ENCODE data around the gene CHST1. TPM values are rescaled to one million over a fixed set of nuclear protein-coding genes. Genes with fewer than 3 reads are reported as not detected.
A peak's percentile ranks its signal among the peaks of the same experiment; 100 is the strongest.

CHST1 gene
- total and polyA plus RNA-seq, 4 experiments from 2014 or later, result not detected

GRCh38 chr11:45698777-45699497 lies 33.5 kb upstream of the CHST1 start:
- ChIA-PET POLR2A (ENCODE audit: partially characterized antibody) (no interaction called here), CTCF (ENCODE audit: partially characterized antibody) (interaction anchor here (0.7 kb wide), 1 partner anchor 73 kb away, joined by 3 read pairs; no protein-coding TSS in a partner anchor)
- H3K4me1 Mint-ChIP-seq, result no peaks in the 10 kb centered on the region
- DNase-seq, result no peak
- Histone ChIP-seq H3K4me1 (ENCODE audit: insufficient read depth, low read length) (no peaks in the 10 kb centered on the region), H3K36me3 (ENCODE audit: insufficient read depth, low read length) (no peaks in the 10 kb centered on the region), H3K4me3 (ENCODE audit: low read length in 2 of 2) (no peak overlapping the region), H3K9me3 (ENCODE audit: control insufficient read depth in 1 of 2, low read length in 2 of 2) (no peaks in the 10 kb centered on the region), H3K27ac (ENCODE audit: low read depth, low read length) (no peak overlapping the region), H3K27me3 (ENCODE audit: insufficient read depth, low read length) (no peaks in the 10 kb centered on the region)
- H3K4me3 Mint-ChIP-seq, result no peak overlapping the region
- H3K27me3 Mint-ChIP-seq, result peaks cover 16 to 17% of the 10 kb centered on the region in 2 donors
- H3K27ac Mint-ChIP-seq, result peak overlapping the region in 1 of 7 donors; percentile 24
- intact Hi-C loops (cut with micrococcal nuclease), result no loop called here
- no peaks in the 10 kb centered on the region for H3K9me3 Mint-ChIP-seq
- no peaks in the 10 kb centered on the region for H3K36me3 Mint-ChIP-seq

GRCh38 chr11:45692808-45693453 lies 27.5 kb upstream of the CHST1 start:
- Histone ChIP-seq H3K9me3 (ENCODE audit: control insufficient read depth in 1 of 2, low read length in 2 of 2) (no peaks in the 10 kb centered on the region), H3K27me3 (ENCODE audit: insufficient read depth, low read length) (no peaks in the 10 kb centered on the region), H3K36me3 (ENCODE audit: insufficient read depth, low read length) (no peaks in the 10 kb centered on the region), H3K4me1 (ENCODE audit: insufficient read depth, low read length) (no peaks in the 10 kb centered on the region), H3K27ac (ENCODE audit: low read depth, low read length) (no peak overlapping the region), H3K4me3 (ENCODE audit: low read length in 2 of 2) (no peak overlapping the region)
- DNase-seq, result no peak
- no peak overlapping the region for H3K27ac Mint-ChIP-seq
- H3K27me3 Mint-ChIP-seq, result peaks cover 3 to 7% of the 10 kb centered on the region in 2 donors
- POLR2A ChIA-PET (ENCODE audit: partially characterized antibody), result no interaction called here
- H3K9me3 Mint-ChIP-seq, result no peaks in the 10 kb centered on the region
- CTCF ChIA-PET (ENCODE audit: partially characterized antibody), result no interaction called here
- intact Hi-C loops (cut with micrococcal nuclease), result no loop called here
- H3K4me1 Mint-ChIP-seq, result no peaks in the 10 kb centered on the region
- H3K36me3 Mint-ChIP-seq, result no peaks in the 10 kb centered on the region
- H3K4me3 Mint-ChIP-seq, result no peak overlapping the region

DNA sequence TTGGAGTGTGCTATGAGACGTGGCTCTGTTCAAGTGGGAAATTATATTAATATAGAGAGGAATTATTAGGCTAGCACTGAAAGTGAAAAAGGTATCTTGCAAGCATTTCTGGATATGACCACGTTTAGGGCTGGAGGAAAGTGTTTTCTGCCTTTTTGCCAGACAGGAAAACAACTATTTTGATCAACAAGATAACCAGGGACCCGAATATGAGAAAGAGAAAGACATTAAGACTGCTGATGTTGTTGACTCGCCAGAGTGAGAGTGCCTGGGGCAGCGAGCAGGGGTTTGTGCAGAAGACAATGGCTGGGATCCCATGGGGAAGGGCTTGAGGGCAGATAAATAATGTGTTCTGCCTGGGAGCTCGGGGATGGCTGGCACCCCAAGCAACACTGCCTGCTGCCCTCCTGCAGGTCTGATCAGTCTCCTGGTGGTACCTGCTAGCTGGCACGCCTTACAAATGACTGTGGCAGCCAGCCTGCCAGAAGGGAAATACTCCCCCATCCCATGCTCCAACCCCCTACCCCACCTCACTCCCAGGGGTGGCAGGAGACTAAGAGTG lies 23.1 kb upstream of the CHST1 start:
- intact Hi-C loops (cut with micrococcal nuclease), result no loop called here
- H3K27me3 ChIP-seq (ENCODE audit: insufficient read depth, low read length), result peaks cover 6% of the 10 kb centered on the region
- no peak for DNase-seq
- H3K9me3 Mint-ChIP-seq, result no peaks in the 10 kb centered on the region
- no peak overlapping the region for H3K27ac Mint-ChIP-seq
- H3K27ac ChIP-seq (ENCODE audit: low read depth, low read length), result no peak overlapping the region
- H3K27me3 Mint-ChIP-seq, result peaks cover 6 to 10% of the 10 kb centered on the region in 2 donors
- no peak overlapping the region for H3K4me3 ChIP-seq (ENCODE audit: low read length in 2 of 2)
- no peaks in the 10 kb centered on the region for H3K36me3 Mint-ChIP-seq
- CTCF ChIA-PET (ENCODE audit: partially characterized antibody), result no interaction called here
- no peaks in the 10 kb centered on the region for H3K4me1 Mint-ChIP-seq
- no peaks in the 10 kb centered on the region for H3K36me3 ChIP-seq (ENCODE audit: insufficient read depth, low read length)
- H3K4me3 Mint-ChIP-seq, result no peak overlapping the region
- POLR2A ChIA-PET (ENCODE audit: partially characterized antibody), result no interaction called here
- H3K4me1 ChIP-seq (ENCODE audit: insufficient read depth, low read length), result no peaks in the 10 kb centered on the region
- no peaks in the 10 kb centered on the region for H3K9me3 ChIP-seq (ENCODE audit: control insufficient read depth in 1 of 2, low read length in 2 of 2)

DNA sequence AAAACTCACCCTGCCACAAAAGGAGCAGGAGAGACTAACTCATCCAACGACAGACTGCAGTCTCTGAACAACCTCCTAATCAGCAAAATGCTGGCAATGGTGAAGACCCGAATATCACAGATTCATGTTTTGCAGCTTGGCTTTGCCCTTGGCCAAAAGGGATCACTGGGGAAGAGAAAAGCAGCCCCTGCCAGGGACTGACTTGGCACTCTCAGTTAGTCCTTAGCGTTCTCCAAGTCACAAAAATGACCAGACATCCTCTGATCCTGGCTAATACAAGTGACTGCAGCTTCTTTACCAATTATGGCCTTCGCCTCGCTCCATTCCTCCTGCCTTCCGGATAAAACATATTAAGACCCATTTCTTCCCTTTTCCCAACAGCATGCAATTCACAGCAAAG lies 22.4 kb upstream of the CHST1 start:
- H3K27me3 ChIP-seq (ENCODE audit: insufficient read depth, low read length), result peaks cover 6% of the 10 kb centered on the region
- Mint-ChIP-seq H3K9me3 (no peaks in the 10 kb centered on the region), H3K4me1 (no peaks in the 10 kb centered on the region), H3K4me3 (no peak overlapping the region), H3K36me3 (no peaks in the 10 kb centered on the region), H3K27ac (no peak overlapping the region), H3K27me3 (peaks cover 8% of the 10 kb centered on the region in 2 donors)
- H3K36me3 ChIP-seq (ENCODE audit: insufficient read depth, low read length), result no peaks in the 10 kb centered on the region
- no peak overlapping the region for H3K27ac ChIP-seq (ENCODE audit: low read depth, low read length)
- intact Hi-C loops (cut with micrococcal nuclease), result no loop called here
- H3K4me3 ChIP-seq (ENCODE audit: low read length in 2 of 2), result no peak overlapping the region
- DNase-seq, result no peak
- H3K4me1 ChIP-seq (ENCODE audit: insufficient read depth, low read length), result no peaks in the 10 kb centered on the region
- no peaks in the 10 kb centered on the region for H3K9me3 ChIP-seq (ENCODE audit: control insufficient read depth in 1 of 2, low read length in 2 of 2)
- CTCF ChIA-PET (ENCODE audit: partially characterized antibody), result no interaction called here
- POLR2A ChIA-PET (ENCODE audit: partially characterized antibody), result no interaction called here

DNA sequence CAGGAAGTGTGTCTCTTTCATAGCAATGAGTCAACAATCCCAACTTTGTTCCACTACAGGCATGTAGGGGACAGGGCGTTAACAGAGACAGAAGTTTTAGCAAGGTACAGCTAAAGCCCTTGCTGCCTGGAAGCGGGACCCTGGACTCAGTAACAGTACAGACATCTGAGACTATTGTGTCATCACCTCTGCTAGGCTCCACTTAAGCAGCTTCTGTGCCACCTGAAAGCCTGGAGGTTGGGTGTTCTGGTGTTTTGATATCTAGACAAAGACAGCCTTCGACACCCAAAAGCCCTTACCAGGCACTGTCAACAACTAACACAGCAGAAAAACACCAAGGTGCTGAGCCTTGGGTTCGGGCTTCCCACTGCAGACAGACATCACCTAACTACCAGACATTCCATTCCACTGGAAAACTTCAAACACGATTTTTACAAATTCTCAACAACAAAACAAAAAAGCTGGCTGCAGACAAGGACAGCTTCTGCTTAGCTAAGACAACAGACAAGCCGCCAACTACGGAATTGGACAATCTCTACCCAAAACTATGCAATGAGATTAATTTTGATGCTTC lies 20.6 kb upstream of the CHST1 start:
- Mint-ChIP-seq H3K4me1 (no peaks in the 10 kb centered on the region), H3K4me3 (no peak overlapping the region), H3K27me3 (peaks cover 6 to 8% of the 10 kb centered on the region in 2 donors), H3K9me3 (no peaks in the 10 kb centered on the region), H3K36me3 (no peaks in the 10 kb centered on the region), H3K27ac (no peak overlapping the region)
- no peaks in the 10 kb centered on the region for H3K36me3 ChIP-seq (ENCODE audit: insufficient read depth, low read length)
- no peak overlapping the region for H3K4me3 ChIP-seq (ENCODE audit: low read length in 2 of 2)
- no peak overlapping the region for H3K27ac ChIP-seq (ENCODE audit: low read depth, low read length)
- DNase-seq, result no peak
- intact Hi-C loops (cut with micrococcal nuclease), result no loop called here
- ChIA-PET CTCF (ENCODE audit: partially characterized antibody) (interaction anchor here (1.1 kb wide), 1 partner anchor 10 kb away, joined by 3 read pairs; no protein-coding TSS in a partner anchor), POLR2A (ENCODE audit: partially characterized antibody) (no interaction called here)
- peaks cover 6% of the 10 kb centered on the region for H3K27me3 ChIP-seq (ENCODE audit: insufficient read depth, low read length)
- no peaks in the 10 kb centered on the region for H3K9me3 ChIP-seq (ENCODE audit: control insufficient read depth in 1 of 2, low read length in 2 of 2)
- H3K4me1 ChIP-seq (ENCODE audit: insufficient read depth, low read length), result no peaks in the 10 kb centered on the region

GRCh38 chr11:45684440-45684839 lies 19.0 kb upstream of the CHST1 start:
- H3K9me3 Mint-ChIP-seq, result no peaks in the 10 kb centered on the region
- H3K4me1 Mint-ChIP-seq, result no peaks in the 10 kb centered on the region
- Histone ChIP-seq H3K4me1 (ENCODE audit: insufficient read depth, low read length) (no peaks in the 10 kb centered on the region), H3K27me3 (ENCODE audit: insufficient read depth, low read length) (peaks cover 6% of the 10 kb centered on the region), H3K27ac (ENCODE audit: low read depth, low read length) (no peak overlapping the region), H3K36me3 (ENCODE audit: insufficient read depth, low read length) (no peaks in the 10 kb centered on the region), H3K9me3 (ENCODE audit: control insufficient read depth in 1 of 2, low read length in 2 of 2) (no peaks in the 10 kb centered on the region), H3K4me3 (ENCODE audit: low read length in 2 of 2) (no peak overlapping the region)
- intact Hi-C loops (cut with micrococcal nuclease), result no loop called here
- ChIA-PET CTCF (ENCODE audit: partially characterized antibody) (no interaction called here), POLR2A (ENCODE audit: partially characterized antibody) (no interaction called here)
- no peaks in the 10 kb centered on the region for H3K36me3 Mint-ChIP-seq
- peaks cover 6 to 8% of the 10 kb centered on the region in 2 donors for H3K27me3 Mint-ChIP-seq
- DNase-seq, result no peak
- H3K27ac Mint-ChIP-seq, result no peak overlapping the region
- H3K4me3 Mint-ChIP-seq, result no peak overlapping the region

DNA sequence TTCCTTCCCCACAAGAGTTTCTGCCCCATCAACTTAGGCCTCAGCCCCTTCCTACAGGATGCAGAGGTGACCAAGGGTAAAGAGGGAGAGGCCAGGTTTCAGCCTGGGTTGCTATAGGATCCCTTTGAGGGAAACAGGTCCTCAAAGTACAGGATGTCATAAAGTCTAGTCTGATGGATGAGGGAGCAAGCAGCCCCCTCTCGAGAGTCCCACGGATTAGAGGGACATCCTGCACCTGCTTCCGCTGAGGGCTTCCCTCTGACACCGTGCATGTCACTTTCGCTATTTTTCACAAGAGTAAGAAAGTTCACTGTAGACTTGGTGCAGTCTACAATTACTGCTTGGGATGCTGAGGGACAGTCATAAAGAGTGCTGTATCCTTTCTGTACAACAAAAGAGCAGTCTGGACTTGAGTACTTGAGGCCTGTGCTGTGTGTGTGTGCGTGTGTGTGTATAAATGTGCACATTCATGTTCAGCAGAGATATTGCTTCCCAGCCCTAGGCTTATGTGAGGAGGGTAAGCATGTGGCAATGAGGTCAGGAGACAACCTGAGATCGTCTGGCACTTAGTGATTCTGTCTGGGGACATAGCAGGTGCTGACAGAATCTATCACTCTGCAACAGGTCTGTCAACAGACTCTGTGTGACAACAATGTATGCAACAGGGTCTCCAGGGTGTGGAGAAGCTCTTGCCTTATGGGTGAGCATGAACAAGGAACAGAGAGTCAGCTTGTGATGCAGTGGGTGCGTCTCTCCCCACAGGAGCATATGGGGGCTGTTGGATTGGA lies 18.0 kb upstream of the CHST1 start:
- Mint-ChIP-seq H3K27me3 (peaks cover 6 to 8% of the 10 kb centered on the region in 2 donors), H3K27ac (peak overlapping the region in 1 of 7 donors; percentile 28), H3K36me3 (no peaks in the 10 kb centered on the region), H3K4me1 (no peaks in the 10 kb centered on the region), H3K9me3 (no peaks in the 10 kb centered on the region), H3K4me3 (no peak overlapping the region)
- no peak for DNase-seq
- no peak overlapping the region for H3K4me3 ChIP-seq (ENCODE audit: low read length in 2 of 2)
- H3K4me1 ChIP-seq (ENCODE audit: insufficient read depth, low read length), result no peaks in the 10 kb centered on the region
- no peaks in the 10 kb centered on the region for H3K9me3 ChIP-seq (ENCODE audit: control insufficient read depth in 1 of 2, low read length in 2 of 2)
- ChIA-PET CTCF (ENCODE audit: partially characterized antibody) (no interaction called here), POLR2A (ENCODE audit: partially characterized antibody) (no interaction called here)
- no peaks in the 10 kb centered on the region for H3K36me3 ChIP-seq (ENCODE audit: insufficient read depth, low read length)
- peaks cover 6% of the 10 kb centered on the region for H3K27me3 ChIP-seq (ENCODE audit: insufficient read depth, low read length)
- H3K27ac ChIP-seq (ENCODE audit: low read depth, low read length), result no peak overlapping the region
- intact Hi-C loops (cut with micrococcal nuclease), result no loop called here

All from CD4-positive, alpha-beta memory T cell (primary cell).